Measurements from ENCODE around the gene TMEM59L. TPM values are rescaled to one million over a fixed set of nuclear protein-coding genes. Genes with fewer than 3 reads are reported as not detected.

Gene TMEM59L
- total RNA-seq, 2 experiments from 2014 or later: 0.25 to 0.27 TPM

DNA sequence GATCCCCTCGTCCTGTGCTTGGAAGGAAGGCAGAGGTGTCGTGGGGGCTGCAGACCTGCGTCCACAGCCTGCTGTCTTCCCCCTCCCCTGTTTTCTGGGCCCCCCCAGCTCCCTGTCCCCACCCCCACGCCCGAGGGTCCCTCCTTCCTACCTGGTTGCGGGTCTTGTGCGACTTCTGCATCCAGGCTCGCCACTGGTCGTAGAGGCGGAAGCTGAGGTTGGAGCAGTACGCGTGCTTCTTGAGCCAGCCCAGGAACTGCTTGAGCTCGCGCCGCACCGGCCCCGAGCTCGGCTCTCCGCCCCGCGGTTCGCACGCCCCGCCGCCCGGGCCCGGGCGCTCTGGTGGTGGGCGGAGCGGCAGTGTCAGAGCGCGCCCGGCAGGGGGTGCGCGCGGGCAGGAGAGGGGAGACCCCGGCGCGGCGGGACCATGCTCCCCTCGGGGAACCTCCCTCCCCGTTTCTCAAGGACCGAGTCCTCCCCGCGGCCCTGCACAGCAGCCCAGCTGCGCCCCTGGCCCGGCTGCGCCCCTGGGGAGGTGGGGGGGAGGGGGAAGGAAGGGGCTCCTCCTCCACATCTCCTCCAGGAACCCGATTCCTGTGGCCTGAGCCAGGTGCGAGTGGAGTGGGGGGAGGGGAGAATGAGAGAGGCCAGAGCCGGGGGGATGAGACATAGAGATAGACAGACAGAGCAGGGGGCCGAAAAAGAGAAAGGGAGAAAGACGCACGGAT, 18.4 kb upstream of the TMEM59L start:
- peaks cover 5% of the 10 kb centered on the region for H3K36me3 Mint-ChIP-seq (ENCODE audit: low read depth)
- no peaks in the 10 kb centered on the region for H3K9me3 ChIP-seq (ENCODE audit: control insufficient read depth in 1 of 2, insufficient read depth in 1 of 2, low read length in 2 of 2)
- no peak overlapping the region for H3K27ac ChIP-seq (ENCODE audit: low read depth in 1 of 2, low read length in 2 of 2)
- CTCF ChIA-PET: interaction anchor here (0.6 to 2.0 kb wide), 23 partner anchors 9 to 253 kb away, joined by 3 to 11 read pairs (median 4); partner anchors contain the start of genes CRTC1, ELL, UBA52 and UPF1
- no peaks in the 10 kb centered on the region for H3K9me3 Mint-ChIP-seq
- peak; percentile 59 to 91 (median 70) for DNase-seq
- peaks cover 25% of the 10 kb centered on the region for H3K4me1 Mint-ChIP-seq (ENCODE audit: low read depth)
- POLR2A ChIA-PET: interaction anchor here (0.6 to 2.1 kb wide), 6 partner anchors 23 to 401 kb away, joined by 3 to 8 read pairs (median 4); partner anchors contain the start of genes ELL, MPV17L2 and UBA52
- peak overlapping the region; percentile 52 for H3K4me3 ChIP-seq (ENCODE audit: low read length)
- peak overlapping the region; percentile 42 for H3K27ac Mint-ChIP-seq
- intact Hi-C loops (cut with DNase I, micrococcal nuclease): loop anchor here (1.0 to 10.0 kb wide), 7 partner anchors 42 to 441 kb away; partner anchors contain the start of genes ARMC6 (in 1 of the 2), COPE (in 1 of the 2), CRTC1 (in 1 of the 2) and DDX49 (in 1 of the 2)
- TF ChIP-seq CTCF (IDR thresholded peaks at IDR 0.05): peak; percentile 73
- H3K27me3 ChIP-seq (ENCODE audit: control insufficient read depth in 1 of 2, insufficient read depth in 2 of 2, low read length in 2 of 2): peaks cover 3 to 8% of the 10 kb centered on the region in 2 experiments
- peak overlapping the region; percentile 63 for H3K4me3 Mint-ChIP-seq
- ATAC-seq (ENCODE audit: poor library complexity): peak; percentile 74
- peaks cover 4% of the 10 kb centered on the region for H3K27me3 Mint-ChIP-seq
- peaks cover 8% of the 10 kb centered on the region for H3K36me3 ChIP-seq (ENCODE audit: insufficient read depth, low read length)
- H3K4me1 ChIP-seq (ENCODE audit: insufficient read depth, low read length): peaks cover 40% of the 10 kb centered on the region

DNA sequence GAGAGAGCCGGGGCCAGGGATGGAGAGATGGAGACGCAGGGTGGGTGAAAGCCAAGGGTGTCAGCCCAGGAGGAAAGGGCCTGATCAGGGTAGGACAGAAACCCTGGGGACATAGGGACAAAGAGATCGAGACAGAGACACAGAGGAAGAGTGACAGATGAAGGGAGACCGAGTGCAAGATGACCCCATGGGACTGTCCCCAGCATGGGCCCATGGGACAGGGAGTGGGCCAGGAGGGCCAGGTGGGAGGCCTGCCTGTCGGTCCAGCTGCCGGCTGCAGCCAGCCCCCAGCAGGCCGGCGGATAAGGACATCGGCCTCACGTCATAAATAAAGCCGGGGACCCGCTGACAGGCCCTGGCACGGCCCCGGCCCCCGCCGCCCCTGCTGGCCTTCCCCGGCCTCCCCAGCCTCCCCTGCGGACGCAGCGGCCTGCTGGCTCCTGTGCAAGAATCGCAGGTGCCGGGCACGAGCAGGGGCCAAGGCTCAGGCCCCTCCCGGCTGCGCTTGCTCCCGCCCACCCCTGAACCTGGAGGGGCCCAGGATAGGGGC, 17.8 kb upstream of the TMEM59L start:
- no peak overlapping the region for H3K27ac ChIP-seq (ENCODE audit: low read depth in 1 of 2, low read length in 2 of 2)

More for the DNA sequence above, 17.8 kb upstream of the TMEM59L start:
- H3K9me3 ChIP-seq (ENCODE audit: control insufficient read depth in 1 of 2, insufficient read depth in 1 of 2, low read length in 2 of 2): no peaks in the 10 kb centered on the region
- CTCF ChIA-PET: interaction anchor here (1.1 to 2.0 kb wide), 14 partner anchors 8 to 253 kb away, joined by 3 to 11 read pairs (median 6); partner anchors contain the start of genes CRTC1, ELL and UBA52
- Mint-ChIP-seq H3K27me3 (peaks cover 9% of the 10 kb centered on the region), H3K4me3 (peak overlapping the region; percentile 63), H3K27ac (peak overlapping the region; percentile 42), H3K9me3 (no peaks in the 10 kb centered on the region), H3K4me1 (ENCODE audit: low read depth) (peaks cover 21% of the 10 kb centered on the region), H3K36me3 (ENCODE audit: low read depth) (peaks cover 1% of the 10 kb centered on the region)
- peak in 1 of 14 experiments; percentile 32 for DNase-seq
- no peak for TF ChIP-seq CTCF (IDR thresholded peaks at IDR 0.05)
- intact Hi-C loops (cut with DNase I, micrococcal nuclease): loop anchor here (1.0 to 10.0 kb wide), 7 partner anchors 41 to 440 kb away; partner anchors contain the start of genes ARMC6 (in 1 of the 2), COPE (in 1 of the 2), CRTC1 (in 1 of the 2) and DDX49 (in 1 of the 2)
- peaks cover 8% of the 10 kb centered on the region for H3K36me3 ChIP-seq (ENCODE audit: insufficient read depth, low read length)
- H3K27me3 ChIP-seq (ENCODE audit: control insufficient read depth in 1 of 2, insufficient read depth in 2 of 2, low read length in 2 of 2): peaks cover 3 to 10% of the 10 kb centered on the region in 2 experiments
- ATAC-seq (ENCODE audit: poor library complexity): peak; percentile 11
- H3K4me1 ChIP-seq (ENCODE audit: insufficient read depth, low read length): peaks cover 33% of the 10 kb centered on the region
- H3K4me3 ChIP-seq (ENCODE audit: low read length): peak overlapping the region; percentile 52
- POLR2A ChIA-PET: interaction anchor here (1.0 to 2.1 kb wide), 2 partner anchors 23 to 50 kb away, joined by 4 to 8 read pairs; partner anchors contain the start of gene UBA52

All from CD4-positive, alpha-beta T cell (primary cell).